ENCODE data around the gene TRPC4AP.

DNA sequence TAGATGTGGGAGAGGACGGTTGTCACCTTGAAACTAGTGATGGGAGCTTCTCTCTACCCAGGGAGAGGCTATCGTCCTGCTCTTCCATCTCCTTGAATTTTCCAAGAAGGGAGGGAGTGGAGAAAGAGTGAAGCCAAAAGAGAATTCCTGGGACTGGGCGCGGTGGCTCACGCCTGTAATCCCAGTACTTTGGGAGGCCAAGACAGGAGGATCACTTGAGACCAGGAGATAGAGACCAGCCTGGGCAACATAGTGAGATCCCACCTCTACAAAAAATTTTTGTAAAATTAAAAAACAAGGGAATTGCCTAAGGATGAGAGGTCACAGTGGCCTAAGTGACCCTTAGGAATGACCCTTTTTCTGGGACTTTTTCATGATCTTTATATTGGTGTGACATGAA lies 128.1 kb downstream of the TRPC4AP start:
- TF ChIP-seq POLR2A (IDR thresholded peaks at IDR 0.05): no peak
- TF ChIP-seq, protein P1, sequence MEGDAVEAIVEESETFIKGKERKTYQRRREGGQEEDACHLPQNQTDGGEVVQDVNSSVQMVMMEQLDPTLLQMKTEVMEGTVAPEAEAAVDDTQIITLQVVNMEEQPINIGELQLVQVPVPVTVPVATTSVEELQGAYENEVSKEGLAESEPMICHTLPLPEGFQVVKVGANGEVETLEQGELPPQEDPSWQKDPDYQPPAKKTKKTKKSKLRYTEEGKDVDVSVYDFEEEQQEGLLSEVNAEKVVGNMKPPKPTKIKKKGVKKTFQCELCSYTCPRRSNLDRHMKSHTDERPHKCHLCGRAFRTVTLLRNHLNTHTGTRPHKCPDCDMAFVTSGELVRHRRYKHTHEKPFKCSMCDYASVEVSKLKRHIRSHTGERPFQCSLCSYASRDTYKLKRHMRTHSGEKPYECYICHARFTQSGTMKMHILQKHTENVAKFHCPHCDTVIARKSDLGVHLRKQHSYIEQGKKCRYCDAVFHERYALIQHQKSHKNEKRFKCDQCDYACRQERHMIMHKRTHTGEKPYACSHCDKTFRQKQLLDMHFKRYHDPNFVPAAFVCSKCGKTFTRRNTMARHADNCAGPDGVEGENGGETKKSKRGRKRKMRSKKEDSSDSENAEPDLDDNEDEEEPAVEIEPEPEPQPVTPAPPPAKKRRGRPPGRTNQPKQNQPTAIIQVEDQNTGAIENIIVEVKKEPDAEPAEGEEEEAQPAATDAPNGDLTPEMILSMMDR (IDR thresholded peaks at IDR 0.05): no peak
